ENCODE results near the gene REC114. TPM values are rescaled to one million over a fixed set of nuclear protein-coding genes. Genes with fewer than 3 reads are reported as not detected.

REC114 gene
- total and polyA plus RNA-seq, 9 of the 15 experiments (the other 6 are each of a cell fraction or from before 2014, with no cell fraction given) = 0.07 to 0.24 TPM; not detected in 7

DNA sequence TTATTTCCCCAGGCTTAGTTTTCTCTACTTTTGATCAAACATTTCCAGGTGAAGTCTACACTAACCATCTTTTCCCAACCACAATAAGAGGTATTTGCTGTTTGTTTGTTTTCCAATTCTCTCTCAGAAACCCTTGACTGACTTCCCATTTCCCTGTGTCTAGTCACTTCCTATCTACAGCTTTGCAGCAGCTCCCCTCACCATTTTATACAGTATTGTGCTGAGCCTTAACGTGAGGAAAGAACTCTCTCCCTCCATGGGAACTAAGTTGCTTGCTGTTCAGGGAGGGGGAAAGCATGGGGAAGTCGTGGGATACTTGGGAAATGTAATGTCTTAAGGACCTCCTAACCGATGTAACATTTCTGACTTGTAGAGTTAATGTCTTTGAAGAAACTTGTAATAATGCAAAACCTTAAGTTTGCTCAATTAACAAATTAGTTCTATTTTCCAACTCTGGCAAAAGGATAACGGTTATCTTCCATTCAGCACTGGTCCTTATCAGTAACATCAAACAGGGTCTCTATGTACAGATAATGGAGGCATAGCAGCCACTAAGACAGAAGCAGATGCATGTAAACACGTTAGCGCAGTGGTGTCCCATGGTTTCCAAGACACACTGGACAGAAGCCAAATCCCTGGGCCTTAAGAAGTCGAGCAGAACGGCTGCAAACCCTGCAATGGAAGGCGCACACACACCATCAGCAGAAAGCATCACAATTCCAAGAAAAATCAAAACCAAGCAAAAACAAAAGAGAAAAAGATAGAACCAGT lies 150.5 kb downstream of the REC114 start (continued):
- TF ChIP-seq DNMT1 (IDR thresholded peaks at IDR 0.05) (no peak), TEAD1 (CRISPR knock-in tag; IDR thresholded peaks at IDR 0.05) (peak in 1 of 2 experiments; percentile 56; a peak in 1 of 4 replicates), RFX1 (IDR thresholded peaks at IDR 0.05) (peak; percentile 54), FOXK2 (conservative IDR thresholded peaks at IDR 0.05 in 1 of 2, IDR thresholded peaks at IDR 0.05 in 1 of 2; ENCODE audit: low read depth in 2 of 2) (peak; percentile 79; a peak in 3 of 4 replicates), ARID1B (IDR thresholded peaks at IDR 0.05) (peak; percentile 52; the same call in 1 of the 2 replicates)
- TF ChIP-seq, protein P1, sequence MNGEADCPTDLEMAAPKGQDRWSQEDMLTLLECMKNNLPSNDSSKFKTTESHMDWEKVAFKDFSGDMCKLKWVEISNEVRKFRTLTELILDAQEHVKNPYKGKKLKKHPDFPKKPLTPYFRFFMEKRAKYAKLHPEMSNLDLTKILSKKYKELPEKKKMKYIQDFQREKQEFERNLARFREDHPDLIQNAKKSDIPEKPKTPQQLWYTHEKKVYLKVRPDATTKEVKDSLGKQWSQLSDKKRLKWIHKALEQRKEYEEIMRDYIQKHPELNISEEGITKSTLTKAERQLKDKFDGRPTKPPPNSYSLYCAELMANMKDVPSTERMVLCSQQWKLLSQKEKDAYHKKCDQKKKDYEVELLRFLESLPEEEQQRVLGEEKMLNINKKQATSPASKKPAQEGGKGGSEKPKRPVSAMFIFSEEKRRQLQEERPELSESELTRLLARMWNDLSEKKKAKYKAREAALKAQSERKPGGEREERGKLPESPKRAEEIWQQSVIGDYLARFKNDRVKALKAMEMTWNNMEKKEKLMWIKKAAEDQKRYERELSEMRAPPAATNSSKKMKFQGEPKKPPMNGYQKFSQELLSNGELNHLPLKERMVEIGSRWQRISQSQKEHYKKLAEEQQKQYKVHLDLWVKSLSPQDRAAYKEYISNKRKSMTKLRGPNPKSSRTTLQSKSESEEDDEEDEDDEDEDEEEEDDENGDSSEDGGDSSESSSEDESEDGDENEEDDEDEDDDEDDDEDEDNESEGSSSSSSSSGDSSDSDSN (IDR thresholded peaks at IDR 0.05; ENCODE audit: borderline replicate concordance in 1 of 2, low read depth in 2 of 2, low read length in 2 of 2) = no peak

DNA sequence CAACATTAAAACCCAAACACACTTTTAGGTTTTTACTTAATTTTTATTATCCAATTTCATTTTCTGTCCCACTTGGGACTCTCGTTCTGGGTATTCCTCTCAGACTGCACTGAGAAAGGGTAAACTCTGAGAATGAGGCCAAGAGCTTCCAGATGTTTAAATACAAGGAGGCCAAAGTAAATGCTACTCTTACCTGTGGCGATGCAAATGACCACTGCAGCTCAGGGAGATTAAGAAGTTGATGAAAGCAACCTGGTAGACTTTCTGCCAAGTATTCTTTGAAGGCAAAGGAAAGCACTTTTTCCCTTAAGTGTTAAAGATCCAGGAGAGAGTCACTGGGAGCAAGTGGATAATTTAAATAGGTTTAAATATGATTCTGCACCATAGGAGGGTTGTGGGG lies 151.1 kb downstream of the REC114 start:
- POLR2A ChIA-PET = interaction anchor here (0.7 to 2.2 kb wide), 3 partner anchors 7 to 907 kb away, joined by 3 to 5 read pairs (median 3); no protein-coding TSS in a partner anchor
- no TSS peak for BruUV-seq (replicated peaks)
- intact Hi-C loops (cut with micrococcal nuclease) = loop anchor here (5.0 kb wide), 1 partner anchor 43 kb away; no protein-coding TSS in a partner anchor
- Histone ChIP-seq H3K27ac (ENCODE audit: extremely low read depth, low read depth, low read length) (no peak overlapping the region), H3K79me2 (ENCODE audit: control insufficient read depth, insufficient read depth, low read length) (peaks cover 59% of the 10 kb centered on the region), H3K9me1 (ENCODE audit: control insufficient read depth, insufficient read depth, low read length) (no peaks in the 10 kb centered on the region), H3K36me3 (ENCODE audit: control insufficient read depth, insufficient read depth, low read length) (peaks cover 24% of the 10 kb centered on the region; the same call in 2 of the 3 replicates), H3K4me1 (replicated peaks in 1 of 2; ENCODE audit: control insufficient read depth in 2 of 2, insufficient read depth in 2 of 2, low read length in 2 of 2) (peaks cover 12 to 33% of the 10 kb centered on the region in 2 experiments), H3K4me2 (ENCODE audit: insufficient read depth, low read length) (no peak overlapping the region), H3K9ac (ENCODE audit: insufficient read depth in 1 of 2, low read depth in 2 of 2, low read length in 2 of 2) (no peak overlapping the region), H3K9me3 (replicated peaks; ENCODE audit: control insufficient read depth, insufficient read depth, low read depth, low read length) (no peaks in the 10 kb centered on the region), H4K20me1 (replicated peaks; ENCODE audit: control insufficient read depth, insufficient read depth, low read length) (peaks cover 33% of the 10 kb centered on the region), H2AFZ (ENCODE audit: low read depth, low read length) (no peak overlapping the region), H3K27me3 (ENCODE audit: control insufficient read depth in 2 of 2, insufficient read depth in 2 of 2, low read length in 2 of 2) (no peaks in the 10 kb centered on the region), H3K4me3 (no peak overlapping the region)
- in situ Hi-C loops (cut with MboI) = no loop called here
- 52% methylated on average over 2 of the region's 2 CpGs for WGBS (ENCODE audit: insufficient coverage, low coverage, missing lambda C conversion rate)
- CTCF ChIA-PET (ENCODE audit: low intra/inter-chr PET ratio) = no interaction called here
- FAIRE-seq (no peak), DNase-seq (ENCODE audit: extremely low read depth in 1 of 4, low spot score in 3 of 4) (no peak), ATAC-seq (no peak)
- no peak for TF ChIP-seq LCOR (CRISPR knock-in tag; IDR thresholded peaks at IDR 0.05)
- TF ChIP-seq, protein P2, sequence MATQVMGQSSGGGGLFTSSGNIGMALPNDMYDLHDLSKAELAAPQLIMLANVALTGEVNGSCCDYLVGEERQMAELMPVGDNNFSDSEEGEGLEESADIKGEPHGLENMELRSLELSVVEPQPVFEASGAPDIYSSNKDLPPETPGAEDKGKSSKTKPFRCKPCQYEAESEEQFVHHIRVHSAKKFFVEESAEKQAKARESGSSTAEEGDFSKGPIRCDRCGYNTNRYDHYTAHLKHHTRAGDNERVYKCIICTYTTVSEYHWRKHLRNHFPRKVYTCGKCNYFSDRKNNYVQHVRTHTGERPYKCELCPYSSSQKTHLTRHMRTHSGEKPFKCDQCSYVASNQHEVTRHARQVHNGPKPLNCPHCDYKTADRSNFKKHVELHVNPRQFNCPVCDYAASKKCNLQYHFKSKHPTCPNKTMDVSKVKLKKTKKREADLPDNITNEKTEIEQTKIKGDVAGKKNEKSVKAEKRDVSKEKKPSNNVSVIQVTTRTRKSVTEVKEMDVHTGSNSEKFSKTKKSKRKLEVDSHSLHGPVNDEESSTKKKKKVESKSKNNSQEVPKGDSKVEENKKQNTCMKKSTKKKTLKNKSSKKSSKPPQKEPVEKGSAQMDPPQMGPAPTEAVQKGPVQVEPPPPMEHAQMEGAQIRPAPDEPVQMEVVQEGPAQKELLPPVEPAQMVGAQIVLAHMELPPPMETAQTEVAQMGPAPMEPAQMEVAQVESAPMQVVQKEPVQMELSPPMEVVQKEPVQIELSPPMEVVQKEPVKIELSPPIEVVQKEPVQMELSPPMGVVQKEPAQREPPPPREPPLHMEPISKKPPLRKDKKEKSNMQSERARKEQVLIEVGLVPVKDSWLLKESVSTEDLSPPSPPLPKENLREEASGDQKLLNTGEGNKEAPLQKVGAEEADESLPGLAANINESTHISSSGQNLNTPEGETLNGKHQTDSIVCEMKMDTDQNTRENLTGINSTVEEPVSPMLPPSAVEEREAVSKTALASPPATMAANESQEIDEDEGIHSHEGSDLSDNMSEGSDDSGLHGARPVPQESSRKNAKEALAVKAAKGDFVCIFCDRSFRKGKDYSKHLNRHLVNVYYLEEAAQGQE (IDR thresholded peaks at IDR 0.05; ENCODE audit: borderline replicate concordance) = no peak
- TF ChIP-seq, protein P2 (CRISPR knock-in tag; IDR thresholded peaks at IDR 0.05; ENCODE audit: low read depth) = no peak
- TF ChIP-seq RBM39 (optimal IDR thresholded peaks at IDR 0.05; ENCODE audit: low read depth, low read length) = no peak

Measured in K562 (cell line).